ENCODE measurements around the gene OST4.
"Not testable (repeated sequence)": the region's sequence is repeated elsewhere in the genome, so short reads cannot be mapped to it uniquely, and the experiment has no call there.

OST4 gene

DNA sequence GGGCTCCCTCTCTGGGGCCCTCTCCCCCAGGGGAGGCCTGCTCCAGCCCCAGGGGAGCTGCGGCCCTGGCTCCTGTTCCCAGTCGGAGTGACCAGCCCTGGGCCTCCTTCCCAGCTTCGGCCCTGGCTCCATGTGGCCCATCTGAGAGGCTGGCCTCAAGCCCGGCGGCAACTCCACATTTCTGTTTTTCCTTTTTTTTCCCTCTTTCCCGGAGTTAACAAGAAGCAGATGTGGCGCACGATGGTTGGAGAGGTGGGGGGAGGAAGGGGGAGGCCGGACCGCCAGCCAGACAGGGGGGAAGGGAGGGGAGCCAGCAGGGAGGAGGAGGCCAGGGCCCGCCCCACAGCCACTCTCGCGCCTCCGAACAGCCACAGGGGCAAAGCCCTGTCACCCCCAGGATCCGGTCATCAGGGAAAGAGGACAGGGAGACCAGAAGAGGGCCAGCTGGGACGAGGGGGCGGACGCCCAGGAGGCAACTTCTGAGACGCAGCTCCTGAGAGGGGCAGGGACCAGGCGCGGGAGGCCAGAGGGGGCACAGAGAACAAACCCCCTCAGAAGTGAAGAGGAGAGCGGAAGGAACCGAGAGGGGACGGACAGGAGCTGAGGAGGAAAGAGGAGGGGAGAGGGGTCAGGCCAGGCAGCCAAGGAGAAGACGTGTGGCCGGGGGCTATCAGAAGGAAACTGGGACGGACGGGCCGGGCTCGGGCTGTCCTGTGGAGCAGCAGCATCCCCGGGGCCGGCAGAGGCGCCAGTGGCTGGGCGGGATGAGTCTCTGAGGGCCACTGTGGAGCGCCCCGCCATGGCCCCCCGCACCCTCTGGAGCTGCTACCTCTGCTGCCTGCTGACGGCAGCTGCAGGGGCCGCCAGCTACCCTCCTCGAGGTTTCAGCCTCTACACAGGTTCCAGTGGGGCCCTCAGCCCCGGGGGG, 7.1 kb upstream of the OST4 start, which contains the start of gene EMILIN1:
EMILIN1 (plus strand) TSS at position 349 of the 928 bp plus-strand sequence; CDS start at position 800, 451 bp downstream.
- no peak for FAIRE-seq

DNA sequence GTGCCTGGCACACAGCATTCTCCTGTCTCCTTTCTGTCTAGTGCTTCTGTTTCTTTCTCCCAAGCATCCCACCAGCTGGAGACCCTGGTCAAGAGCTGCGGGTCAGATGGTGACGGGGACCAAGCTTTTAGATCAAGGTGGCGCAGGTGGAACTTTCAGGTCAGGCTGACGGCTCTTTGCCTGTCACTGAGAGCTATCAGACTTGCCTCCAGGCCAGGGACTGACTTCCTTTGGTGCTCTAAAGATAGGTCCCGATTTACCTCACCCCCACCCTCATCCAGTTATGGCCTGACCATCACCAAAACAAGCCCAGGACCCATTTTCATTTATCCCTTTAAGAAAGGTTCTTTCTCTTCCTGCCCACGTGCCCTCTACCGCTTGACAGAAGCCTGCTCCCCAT, 5.8 kb upstream of the OST4 start:
- no peak for FAIRE-seq

DNA sequence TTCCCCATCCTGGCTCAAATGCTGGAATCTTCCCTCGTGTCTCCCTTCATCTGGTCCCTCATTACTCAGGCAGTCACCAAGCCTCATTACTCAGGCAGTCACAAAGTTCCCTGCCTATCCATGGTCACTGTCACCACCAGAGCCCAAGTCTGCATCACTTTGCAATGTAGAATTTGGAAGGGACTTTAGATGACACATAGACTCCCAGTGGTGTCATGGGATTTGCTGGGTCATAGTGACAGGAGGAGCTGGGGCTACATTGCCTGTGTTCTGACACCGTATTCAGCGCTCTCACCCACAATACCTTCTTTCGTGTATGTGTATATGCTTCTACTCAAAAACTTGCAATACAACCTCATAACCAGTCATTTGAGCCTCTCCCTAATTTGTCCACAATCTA, 4.9 kb upstream of the OST4 start:
- FAIRE-seq: no peak

DNA sequence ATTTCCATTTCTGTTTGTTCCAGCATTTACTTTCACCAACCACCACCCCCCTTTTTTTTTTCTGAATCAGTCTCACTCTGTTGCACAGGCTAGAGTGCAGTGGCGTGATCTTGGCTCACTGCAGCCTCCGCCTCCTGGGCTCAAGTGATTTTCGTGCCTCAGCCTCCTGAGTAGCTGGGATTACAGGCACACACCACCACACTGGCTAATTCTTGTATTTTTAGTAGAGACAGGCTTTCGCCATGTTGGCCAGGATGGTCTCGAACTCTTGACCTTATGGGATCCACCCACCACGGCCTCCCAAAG, 4.1 kb upstream of the OST4 start:
- FAIRE-seq: not testable (repeated sequence)

DNA sequence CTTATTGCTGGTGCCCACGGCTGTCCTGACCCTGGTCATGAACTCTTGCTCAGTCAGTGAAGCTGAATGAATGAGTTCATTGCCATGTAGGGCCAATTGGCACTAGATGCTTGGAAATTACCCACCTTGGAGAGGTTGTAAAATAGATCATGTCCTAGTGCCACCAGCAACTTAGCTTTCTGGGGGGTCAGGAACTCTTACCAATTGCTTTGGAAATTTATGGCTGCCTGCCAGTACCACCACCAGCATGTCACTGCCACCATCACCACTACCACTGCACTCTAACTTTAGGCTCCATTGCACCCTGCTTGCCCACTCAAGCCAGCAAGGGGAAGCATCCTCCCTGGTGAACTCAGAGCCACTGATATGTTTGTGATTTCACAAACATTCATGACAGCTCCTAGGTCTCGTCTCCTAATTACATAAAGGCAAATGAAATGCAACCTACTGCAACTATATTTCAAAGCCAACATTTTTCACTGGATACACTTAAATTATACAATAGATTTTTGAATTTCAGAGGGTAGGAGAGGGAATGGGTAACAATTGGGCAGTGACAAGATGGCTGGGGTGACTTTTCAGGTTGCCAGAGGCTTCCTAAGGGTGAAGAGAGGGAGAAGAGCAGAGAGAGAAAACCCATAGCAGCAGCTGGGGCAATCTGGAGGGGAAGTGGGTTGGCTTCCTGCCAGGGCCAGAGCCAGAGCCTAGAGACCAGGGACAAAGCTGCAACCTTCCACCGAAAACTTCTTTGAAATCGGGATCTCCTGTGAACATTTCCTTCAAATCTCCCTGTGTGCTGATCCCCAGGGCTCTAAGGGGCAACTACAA, 3.5 kb upstream of the OST4 start:
- FAIRE-seq: no peak

DNA sequence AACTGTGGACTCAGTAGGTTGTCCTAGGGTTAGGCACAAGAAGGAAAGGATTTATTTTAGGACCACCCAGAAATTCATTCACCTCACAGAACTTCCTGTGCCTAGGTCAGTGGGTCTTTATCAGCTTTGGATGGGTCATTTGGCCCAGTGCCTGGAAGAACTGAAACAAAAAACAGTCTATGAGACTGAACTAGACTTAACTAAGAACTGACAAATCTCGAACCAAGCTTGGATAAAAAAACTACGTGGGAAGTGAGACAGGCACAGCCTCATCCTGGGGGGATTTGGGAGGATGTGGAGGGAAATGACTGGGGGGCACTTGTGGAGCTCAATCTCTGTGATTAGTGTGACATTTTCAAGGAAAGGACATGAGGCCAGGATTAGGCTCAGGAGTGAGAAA, 2.3 kb upstream of the OST4 start:
- no peak for FAIRE-seq

DNA sequence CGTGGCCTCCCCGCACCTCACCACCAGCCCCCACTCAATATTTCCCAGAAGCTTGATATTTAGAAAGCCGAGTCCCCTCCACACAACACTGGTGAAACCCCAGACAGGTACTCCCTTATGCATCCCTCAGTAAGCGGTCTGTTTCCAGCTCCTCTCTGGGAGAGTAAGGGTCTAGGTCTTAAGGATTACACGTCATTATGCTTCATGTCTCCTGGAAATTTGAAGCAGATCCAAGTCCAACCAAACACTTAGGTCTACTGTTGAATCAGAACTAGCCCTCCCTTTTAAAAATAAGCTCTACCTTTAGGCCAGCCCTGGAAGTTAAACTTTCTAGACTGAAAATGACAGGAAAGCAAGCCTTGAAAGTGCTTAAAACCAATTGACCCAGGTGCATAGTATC, 1.5 kb upstream of the OST4 start:
- no peak for FAIRE-seq

DNA sequence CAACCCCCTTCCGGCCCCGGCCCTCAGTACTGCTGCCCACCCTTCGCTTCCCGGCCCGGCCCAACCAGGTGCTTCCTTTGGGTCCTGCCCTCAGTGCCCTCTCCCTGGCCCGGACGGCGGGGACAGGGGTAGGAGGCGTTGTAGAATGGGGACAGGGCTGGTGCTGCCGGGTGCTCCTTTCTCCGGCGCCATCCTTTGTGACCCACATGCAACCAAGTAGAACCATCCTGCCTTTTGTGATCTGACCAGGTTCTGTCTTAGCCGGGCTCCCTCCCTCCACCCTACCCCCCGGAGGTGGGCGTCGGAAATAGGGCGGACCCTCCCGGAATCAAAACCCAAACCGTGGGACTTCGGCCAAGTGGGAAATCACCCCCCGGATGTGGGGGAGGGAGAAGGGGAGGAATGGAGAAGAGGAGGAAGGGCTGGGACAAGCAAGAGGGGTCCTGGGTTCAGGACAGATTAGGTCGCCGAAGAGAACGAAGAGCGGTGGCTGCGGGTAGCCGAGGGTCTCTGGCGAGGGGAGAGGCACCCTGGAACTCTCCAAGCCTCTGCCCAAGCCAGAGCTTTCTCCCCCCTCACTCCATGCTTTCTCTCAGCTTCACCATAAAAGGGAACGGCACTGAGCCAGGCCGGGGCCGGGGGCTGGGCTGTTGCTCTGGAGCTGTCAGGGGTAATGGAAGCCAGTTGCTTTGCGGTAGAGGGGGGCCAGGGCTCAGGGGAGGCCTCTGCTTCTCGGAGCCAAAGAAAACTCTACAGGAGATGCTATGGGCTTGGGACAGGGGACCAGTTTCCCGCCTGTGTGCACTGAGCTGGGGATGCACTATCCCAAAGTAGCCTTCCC, 756 bp upstream of the OST4 start:
- no peak for FAIRE-seq

DNA sequence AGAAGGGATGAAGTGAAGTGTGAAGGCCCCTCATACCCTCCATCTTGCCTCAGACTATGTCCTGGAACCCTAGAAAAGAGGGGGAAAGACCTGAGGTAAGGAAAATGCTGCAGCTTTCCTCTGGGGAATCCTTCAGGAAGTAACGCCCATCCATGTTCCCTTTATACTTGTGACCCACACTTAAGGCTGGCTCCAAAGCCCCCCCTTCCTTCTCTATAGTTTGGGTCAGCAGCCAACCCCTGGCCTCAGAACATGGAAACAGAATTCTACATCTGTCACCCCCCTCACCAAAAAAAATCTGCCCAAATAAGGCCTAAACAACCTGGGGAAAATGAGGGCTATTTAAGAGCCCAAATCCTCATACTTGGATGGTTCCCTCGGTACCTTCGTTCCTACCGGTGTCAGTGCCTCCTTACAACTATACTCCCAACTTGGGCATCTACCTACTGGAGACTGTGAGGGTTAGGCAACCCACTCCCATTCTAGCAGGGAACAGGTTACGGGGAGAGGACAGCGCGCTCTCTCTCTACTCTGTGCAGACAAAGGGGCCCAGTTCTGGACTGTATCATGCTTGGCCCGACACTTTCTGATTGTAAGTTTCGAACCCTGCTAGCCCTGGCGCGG, 689 bp downstream of the OST4 start:
- no peak for FAIRE-seq

DNA sequence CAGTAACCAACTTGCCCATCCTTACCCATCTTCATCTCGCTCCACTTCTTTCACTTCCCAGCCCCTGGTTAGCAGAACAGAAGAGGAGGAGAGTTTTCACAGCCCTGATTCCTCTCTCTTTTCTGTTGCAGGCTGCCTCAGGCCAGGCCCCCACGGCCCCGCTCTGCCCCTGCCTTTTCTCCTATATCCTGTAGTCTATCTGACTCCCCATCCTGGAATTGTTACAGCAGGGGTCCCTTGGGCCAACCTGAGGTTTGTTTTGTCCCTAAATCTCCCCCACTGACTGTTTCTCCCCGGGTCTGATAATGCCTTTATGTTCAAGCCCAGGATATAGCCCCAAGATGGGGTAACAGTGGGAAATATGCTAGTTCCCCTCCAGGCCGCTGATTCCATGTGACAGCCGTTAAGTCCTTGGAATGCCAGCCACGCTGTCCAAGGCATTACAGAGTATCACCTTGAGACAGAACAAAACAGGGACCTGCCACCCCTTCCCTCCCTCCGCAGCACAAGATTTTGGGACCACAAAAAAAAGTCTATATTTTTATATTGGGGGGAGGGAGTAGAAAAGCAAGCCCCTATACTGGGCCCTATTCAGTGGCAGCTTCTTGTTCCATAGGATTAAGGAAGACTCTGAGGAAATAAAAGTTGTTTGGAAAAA, 1.4 kb downstream of the OST4 start:
- FAIRE-seq: no peak

DNA sequence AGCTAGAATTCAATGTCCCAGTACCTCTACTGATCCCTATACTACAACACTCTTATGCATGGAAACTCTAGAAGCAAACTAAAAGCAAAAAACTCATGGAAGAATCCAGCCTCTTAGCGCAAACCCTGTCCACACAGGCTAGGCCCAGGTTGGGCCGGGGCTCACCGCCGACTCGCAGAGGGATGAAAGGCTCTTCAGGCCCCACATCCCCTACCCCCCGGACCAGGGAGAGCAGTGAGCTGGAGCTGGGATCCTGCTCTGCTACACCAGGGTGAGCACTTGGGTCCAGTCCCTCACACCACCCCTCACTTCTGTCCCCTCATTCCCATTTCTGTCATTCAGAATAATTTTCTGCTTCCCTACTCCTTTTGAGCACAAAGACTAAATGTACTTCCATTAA, 2.0 kb downstream of the OST4 start:
- no peak for FAIRE-seq

DNA sequence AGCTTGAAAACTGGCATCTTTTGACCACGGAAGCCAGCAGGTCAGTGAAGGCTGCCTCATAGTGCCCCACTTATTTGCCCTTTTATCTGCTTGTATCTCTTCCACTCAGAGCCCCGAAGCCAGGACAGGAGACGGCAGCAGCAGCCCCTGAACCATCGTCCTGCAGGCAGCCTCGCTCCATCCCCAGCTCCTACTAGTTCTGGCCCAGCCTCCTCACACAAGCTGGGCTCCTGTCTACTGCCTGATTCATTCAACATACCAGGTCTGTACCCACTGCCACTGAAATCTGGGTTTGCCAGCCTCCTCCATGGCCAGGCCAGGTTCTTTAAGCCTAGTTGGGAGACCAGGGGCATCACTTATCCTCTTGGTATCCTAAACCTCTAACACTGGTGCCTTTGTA, 4.1 kb downstream of the OST4 start:
- FAIRE-seq: no peak

DNA sequence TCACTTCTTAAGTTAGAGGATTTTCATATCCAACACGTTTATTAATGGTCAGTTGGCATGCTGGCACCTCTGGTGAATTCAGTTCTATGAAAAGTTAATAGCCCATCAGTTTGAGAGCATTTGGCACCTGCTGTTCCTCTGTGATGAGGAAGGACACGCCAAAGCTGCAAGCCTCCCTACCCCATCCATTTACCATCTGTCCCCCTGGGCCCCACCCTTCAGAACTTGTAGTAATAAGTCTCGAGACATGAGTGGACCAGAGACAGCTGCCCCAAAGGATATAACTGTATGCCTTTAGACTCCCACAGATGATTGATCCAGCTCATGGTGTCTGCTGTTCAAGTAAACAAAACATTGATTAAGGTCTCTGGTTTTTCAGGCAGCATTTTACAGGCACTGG, 6.3 kb downstream of the OST4 start:
- no peak for FAIRE-seq

DNA sequence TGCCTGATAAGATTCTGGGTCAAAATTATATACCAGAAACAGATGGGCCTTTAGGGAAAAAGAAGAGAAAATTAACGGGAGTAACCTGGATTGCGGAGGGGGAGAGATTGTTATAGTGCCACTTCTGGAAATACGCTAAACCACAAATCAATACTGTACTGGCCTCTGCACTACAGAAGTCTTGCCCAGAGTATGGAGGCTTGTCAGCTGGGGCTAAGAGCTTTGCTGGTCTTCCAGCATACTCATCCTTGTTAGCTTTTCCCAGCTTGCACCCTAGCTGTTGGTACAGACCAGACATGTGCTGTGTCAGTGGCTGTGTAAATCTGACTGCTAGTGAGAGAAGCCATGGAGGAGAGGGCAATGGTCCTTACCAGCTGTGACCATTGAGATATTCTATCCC, 11.1 kb downstream of the OST4 start:
- no peak for FAIRE-seq

DNA sequence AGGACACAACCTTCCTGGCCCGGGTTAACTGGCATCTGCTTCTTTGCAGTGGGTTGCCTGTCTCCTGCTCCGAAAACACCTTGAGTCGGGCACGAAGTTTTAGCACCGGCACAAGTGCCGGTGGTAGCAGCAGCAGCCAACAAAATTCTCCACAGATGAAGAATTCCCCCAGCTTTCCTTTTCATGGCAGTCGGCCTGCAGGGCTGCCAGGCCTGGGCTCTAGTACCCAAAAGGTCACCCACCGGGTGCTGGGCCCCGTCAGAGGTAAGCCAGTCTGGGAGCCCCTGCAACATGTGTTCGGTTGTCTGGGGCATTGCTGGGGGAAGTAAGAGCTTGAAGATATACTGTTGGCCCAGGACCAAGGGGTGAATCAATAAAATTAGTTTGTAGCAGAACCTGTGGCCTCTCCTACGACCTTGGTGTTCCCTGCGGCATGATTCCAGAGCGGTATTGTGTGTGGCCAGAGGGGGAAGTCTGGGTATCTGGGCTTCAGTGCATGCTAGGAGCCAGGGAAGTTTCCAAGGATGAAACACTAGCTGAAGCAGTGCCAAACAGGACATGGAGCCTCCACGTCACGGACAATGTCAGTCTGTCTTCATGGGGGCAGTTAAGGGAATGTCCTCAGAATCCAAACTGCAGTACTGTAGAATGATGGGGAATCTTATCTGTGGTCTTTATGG, 12.2 kb downstream of the OST4 start:
- no peak for FAIRE-seq

DNA sequence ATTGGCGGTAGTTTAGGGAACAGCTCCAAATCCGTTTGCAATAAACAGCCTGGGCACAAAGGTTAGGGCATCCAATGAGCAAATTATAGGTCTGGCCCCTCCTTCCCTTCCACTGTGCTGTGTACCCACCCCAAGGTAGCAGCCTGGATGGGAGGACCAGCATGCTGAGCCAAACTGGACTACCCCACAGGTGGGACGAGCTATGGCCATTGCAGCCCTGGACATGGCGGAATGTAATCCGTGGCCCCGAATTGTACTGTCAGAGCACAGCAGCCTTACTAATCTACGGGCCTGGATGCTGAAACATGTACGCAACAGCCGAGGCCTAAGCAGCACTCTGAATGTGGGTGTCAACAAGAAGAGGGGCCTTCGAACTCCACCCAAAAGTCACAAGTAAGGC, 13.2 kb downstream of the OST4 start:
- FAIRE-seq: no peak

DNA sequence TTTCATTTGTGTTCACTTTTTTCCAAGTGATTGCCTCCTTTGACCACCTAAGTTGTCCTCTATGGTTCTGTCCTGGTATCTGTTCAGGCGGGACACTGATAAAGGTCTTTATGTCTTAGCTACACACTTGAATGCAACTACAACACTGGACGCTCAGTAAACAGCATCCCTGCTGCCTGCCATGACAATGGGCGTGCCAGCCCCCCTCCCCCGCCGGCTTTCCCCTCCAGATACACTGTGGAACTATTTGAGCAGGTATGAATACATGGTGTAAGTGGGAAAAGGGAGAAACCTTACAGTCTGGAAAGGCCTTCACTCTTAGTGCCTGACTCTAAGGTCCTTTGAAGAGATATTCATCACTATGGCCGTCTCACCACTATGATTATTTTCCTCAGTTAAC, 14.3 kb downstream of the OST4 start:
- FAIRE-seq: no peak

DNA sequence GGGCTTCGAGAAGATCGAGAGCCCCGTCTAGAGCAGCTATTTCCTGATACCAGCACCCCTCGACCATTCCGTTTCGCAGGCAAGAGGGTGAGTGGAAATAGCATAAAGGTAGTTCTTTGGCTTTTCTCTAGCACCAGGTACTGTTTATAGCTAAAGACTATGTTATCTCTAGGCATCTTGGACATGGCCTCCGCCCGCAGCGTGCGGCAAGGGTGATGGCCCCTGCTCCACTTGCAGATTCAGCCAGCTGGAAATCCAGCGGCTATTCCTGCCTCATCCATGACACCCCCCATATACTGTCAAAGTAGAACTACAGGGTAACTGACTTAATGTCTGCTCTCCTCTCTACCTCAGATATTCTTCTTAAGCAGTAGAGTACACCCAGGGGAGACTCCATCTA, 16.7 kb downstream of the OST4 start:
- no peak for FAIRE-seq

DNA sequence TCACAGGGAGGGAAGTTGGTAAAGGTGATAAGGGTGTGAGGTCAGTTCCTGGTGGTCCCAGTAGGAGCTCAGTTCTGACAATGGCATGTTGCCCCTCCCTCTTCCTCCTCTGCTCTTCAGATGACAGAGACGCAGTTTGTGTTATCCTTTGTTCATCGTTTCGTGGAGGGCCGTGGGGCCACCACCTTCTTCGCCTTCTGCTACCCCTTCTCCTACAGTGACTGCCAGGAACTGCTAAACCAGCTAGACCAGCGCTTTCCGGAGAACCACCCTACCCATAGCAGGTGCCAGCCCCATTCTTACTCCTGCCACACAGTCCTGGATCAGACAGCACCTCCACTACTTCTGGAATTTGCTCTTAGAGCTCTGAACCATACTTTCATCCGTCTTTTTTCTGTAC, 17.7 kb downstream of the OST4 start:
- no peak for FAIRE-seq

DNA sequence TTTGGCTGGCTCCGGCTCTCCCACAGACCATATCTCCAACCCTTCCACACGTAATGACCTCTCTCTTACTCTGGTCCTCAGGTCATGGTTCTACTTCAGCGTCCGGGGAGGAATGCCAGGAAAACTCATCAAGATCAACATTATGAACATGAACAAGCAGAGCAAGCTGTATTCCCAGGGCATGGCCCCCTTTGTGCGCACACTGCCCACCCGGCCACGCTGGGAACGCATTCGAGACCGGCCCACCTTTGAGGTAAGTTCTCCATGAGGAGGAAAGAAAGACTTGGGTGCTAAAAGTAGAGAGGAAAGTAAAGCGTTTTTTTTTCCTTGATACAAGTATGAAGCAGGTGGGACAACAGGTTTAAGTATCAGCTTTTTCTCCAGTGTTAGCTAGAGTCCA, 18.1 kb downstream of the OST4 start:
- no peak for FAIRE-seq

DNA sequence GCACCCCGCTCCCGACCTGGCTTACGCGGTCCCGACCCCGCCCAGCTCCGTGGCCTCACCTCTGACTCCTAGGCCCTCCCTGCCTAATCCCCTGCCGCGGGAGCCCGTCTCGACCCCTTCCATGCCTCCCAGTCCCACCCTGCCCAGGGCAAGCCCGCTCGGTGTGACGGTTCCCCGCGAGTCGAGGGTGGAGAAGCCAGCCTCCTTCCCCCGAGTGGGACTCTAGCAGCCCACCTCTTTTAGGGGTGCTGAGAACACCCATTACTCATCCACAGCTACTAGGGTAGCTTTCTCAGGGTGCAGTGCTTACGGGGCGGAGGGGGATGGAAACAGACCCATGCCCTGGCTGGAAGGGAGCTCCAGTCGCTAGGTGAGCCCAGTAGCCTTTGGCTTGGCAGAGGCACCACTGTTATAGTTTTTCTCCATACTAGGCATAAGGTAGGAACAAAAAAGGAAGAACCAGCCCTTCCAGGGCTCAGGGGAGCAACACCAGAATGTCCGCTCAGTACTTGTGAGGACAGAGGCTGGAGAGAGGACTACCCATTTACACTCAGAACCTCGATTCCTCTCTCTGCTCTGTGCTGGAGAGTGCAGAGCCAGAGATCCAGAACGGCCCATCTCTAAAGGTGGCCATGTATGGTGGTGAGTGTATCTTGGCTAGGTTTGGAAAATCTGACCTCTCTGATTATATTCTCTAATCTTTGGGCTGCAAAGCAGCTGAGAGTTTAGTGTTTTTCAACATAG, 19.4 kb downstream of the OST4 start:
- FAIRE-seq: no peak

Measured in TTC549 (cell line).